HCEC 1CT (cell line): ENCODE measurements around the gene ZNF850.
"Not testable (repeated sequence)": the region's sequence is repeated elsewhere in the genome, so short reads cannot be mapped to it uniquely, and the experiment has no call there.

ENCODE experiments used
- DNase-seq: peaks from one replicate; pipeline ENCODE4 v3.0.0-alpha.2; 2017

Gene ZNF850

GRCh38 chr19:36772311-36773222 is at the start of gene ZNF850:
Gene ZNF850 (minus strand): TSS chr19:36772807. CDS start chr19:36762606, 10,201 bp downstream.
- peak; percentile 93 for DNase-seq

- no peak for DNase-seq
These were observed 49.2 kb upstream of the ZNF850 start for GRCh38 chr19:36821758-36822157.

- DNase-seq, result no peak
These were observed 46.6 kb upstream of the ZNF850 start for GRCh38 chr19:36819130-36819630.

- DNase-seq, result no peak
These were observed 34.4 kb upstream of the ZNF850 start for GRCh38 chr19:36807029-36807428.

GRCh38 chr19:36805364-36805763 is 32.8 kb upstream of the ZNF850 start:
- no peak for DNase-seq

- DNase-seq, result no peak
These were observed 25.1 kb upstream of the ZNF850 start for GRCh38 chr19:36797786-36798108.

GRCh38 chr19:36796714-36796992 is 24.0 kb upstream of the ZNF850 start:
- no peak for DNase-seq

- not testable (repeated sequence) for DNase-seq
These were observed 19.0 kb upstream of the ZNF850 start for GRCh38 chr19:36791420-36792141.

GRCh38 chr19:36775768-36776167 is 3.2 kb upstream of the ZNF850 start:
- DNase-seq, result no peak

- no peak for DNase-seq
These were observed 594 bp upstream of the ZNF850 start for GRCh38 chr19:36773223-36773579.

GRCh38 chr19:36771261-36772231 is 1.1 kb downstream of the ZNF850 start:
- peak; percentile 71 for DNase-seq

- DNase-seq, result no peak
These were observed 22.4 kb downstream of the ZNF850 start for GRCh38 chr19:36750066-36750691.

GRCh38 chr19:36749613-36750012 is 23.0 kb downstream of the ZNF850 start:
- not testable (repeated sequence) for DNase-seq

GRCh38 chr19:36748431-36749275 is 24.0 kb downstream of the ZNF850 start:
- DNase-seq, result no peak

- no peak for DNase-seq
These were observed 24.9 kb downstream of the ZNF850 start for GRCh38 chr19:36747750-36748149.

GRCh38 chr19:36745870-36746269 is 26.7 kb downstream of the ZNF850 start:
- no peak for DNase-seq

- DNase-seq, result not testable (repeated sequence)
These were observed 36.4 kb downstream of the ZNF850 start for GRCh38 chr19:36736166-36736565.

GRCh38 chr19:36719687-36720556 is 52.7 kb downstream of the ZNF850 start:
- DNase-seq, result no peak

- DNase-seq, result no peak
These were observed 63.2 kb downstream of the ZNF850 start for GRCh38 chr19:36709423-36709822.

GRCh38 chr19:36707134-36707533 is 65.5 kb downstream of the ZNF850 start:
- DNase-seq, result no peak

GRCh38 chr19:36688058-36688457 is 84.5 kb downstream of the ZNF850 start:
- no peak for DNase-seq
